OCI-LY1 (cell line): ENCODE results near the gene MS4A14.

Experiments
- H2AFZ ChIP-seq: fragments of 200-600 bp; sonication (generic), shearing (Covaris generic); 2 replicates; pipeline ENCODE4 v1.6.0; 2014; ENCODE audit warnings: antibody characterized with exemption, mild to moderate bottlenecking, low read length
- H3F3A ChIP-seq: fragments of 200-600 bp; sonication (generic), shearing (Covaris generic); 2 replicates; pipeline ENCODE4 v1.6.0; 2014; ENCODE audit warnings: mild to moderate bottlenecking, antibody characterized with exemption, low read length, moderate library complexity; ENCODE audit not compliant: insufficient read depth
- H3K27ac ChIP-seq: fragments of 200-600 bp; sonication (generic); 2 replicates; pipeline ENCODE4 v1.5.1; 2014; ENCODE audit warnings: low read length, mixed run types, mild to moderate bottlenecking, low read depth; ENCODE audit not compliant: poor library complexity, severe bottlenecking
- H3K27me3 ChIP-seq: fragments of 200-600 bp; sonication (generic); 2 replicates; pipeline ENCODE4 v1.6.0; 2014; ENCODE audit warnings: antibody characterized with exemption, mild to moderate bottlenecking, low read length, moderate library complexity; ENCODE audit not compliant: insufficient read depth
- H3K36me3 ChIP-seq: fragments of 200-600 bp; sonication (generic); 2 replicates; pipeline ENCODE4 v1.6.1; 2014; ENCODE audit warnings: mild to moderate bottlenecking, antibody characterized with exemption, low read length, moderate library complexity, mixed read lengths; ENCODE audit not compliant: insufficient read depth
- H3K4me1 ChIP-seq: fragments of 200-600 bp; sonication (generic); 2 replicates; pipeline ENCODE4 v1.5.1; 2014; ENCODE audit warnings: mild to moderate bottlenecking, low read length, moderate library complexity; ENCODE audit not compliant: insufficient read depth, severe bottlenecking
- H3K4me2 ChIP-seq: fragments of 200-600 bp; sonication (generic), shearing (Covaris generic); 2 replicates; pipeline ENCODE4 v1.6.1; 2014; ENCODE audit warnings: low read length
- H3K4me3 ChIP-seq: fragments of 200-600 bp; sonication (generic); 2 replicates; pipeline ENCODE4 v1.5.1; 2014; ENCODE audit warnings: low read length, low read depth, mild to moderate bottlenecking, mixed read lengths; ENCODE audit not compliant: poor library complexity, severe bottlenecking
- H3K79me2 ChIP-seq: fragments of 200-600 bp; shearing (Covaris generic); 2 replicates; pipeline ENCODE4 v1.6.1; 2016; ENCODE audit warnings: mixed run types, low read length, mixed read lengths; ENCODE audit not compliant: insufficient read depth
- H3K9ac ChIP-seq: fragments of 200-600 bp; sonication (generic), shearing (Covaris generic); 2 replicates; pipeline ENCODE4 v1.6.1; 2014; ENCODE audit warnings: mild to moderate bottlenecking, low read length, mixed read lengths
- H3K9me2 ChIP-seq: fragments of 200-600 bp; sonication (generic), shearing (Covaris generic); 2 replicates; pipeline ENCODE4 v1.6.1; 2014; ENCODE audit warnings: low read depth, mild to moderate bottlenecking, low read length, mixed read lengths
- H3K9me3 ChIP-seq: fragments of 200-600 bp; shearing (Covaris generic); 2 replicates; pipeline ENCODE4 v1.6.1; 2014; ENCODE audit warnings: low read length, mixed read lengths
- H4K20me1 ChIP-seq: fragments of 200-600 bp; sonication (generic), shearing (Covaris generic); 2 replicates; pipeline ENCODE4 v1.6.0; 2016; ENCODE audit warnings: mild to moderate bottlenecking, low read length; ENCODE audit not compliant: insufficient read depth
- EZH2 ChIP-seq: fragments of 200-600 bp; sonication (generic), shearing (Covaris generic); IDR thresholded peaks from 2 replicates; pipeline ENCODE4 v1.8.0; 2017; ENCODE audit warnings: borderline replicate concordance, mixed run types, mild to moderate bottlenecking, antibody characterized with exemption, low read length, moderate library complexity, mixed read lengths
- TF ChIP-seq, protein P1 (sequence below): fragments of 200-600 bp; sonication (generic), shearing (Covaris generic); IDR thresholded peaks from 2 replicates; pipeline ENCODE4 v1.5.1; 2017; ENCODE audit warnings: mild to moderate bottlenecking, antibody characterized with exemption, low read length, moderate library complexity, mixed read lengths

The MS4A14 gene

DNA sequence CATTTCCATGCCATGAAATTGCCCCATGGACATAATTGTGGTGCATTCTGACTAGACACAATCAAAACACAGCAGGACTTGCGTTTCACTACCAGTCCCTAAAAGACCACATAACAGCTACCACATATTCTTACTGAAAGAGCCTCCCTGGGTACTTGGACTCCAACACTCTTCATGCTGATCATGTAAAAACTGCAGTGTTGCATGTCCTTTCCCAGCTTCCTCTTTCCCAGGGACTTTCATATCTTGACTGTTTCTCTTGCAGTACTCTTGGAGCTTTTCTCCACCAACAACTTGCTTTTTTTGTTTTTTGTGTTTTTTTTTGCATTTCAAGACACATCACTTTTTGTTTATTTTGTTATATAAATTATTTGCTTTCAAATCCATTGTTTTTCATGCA lies 46.3 kb upstream of the MS4A14 start:
- H3K9me3 ChIP-seq: peaks cover 4% of the 10 kb centered on the region

DNA sequence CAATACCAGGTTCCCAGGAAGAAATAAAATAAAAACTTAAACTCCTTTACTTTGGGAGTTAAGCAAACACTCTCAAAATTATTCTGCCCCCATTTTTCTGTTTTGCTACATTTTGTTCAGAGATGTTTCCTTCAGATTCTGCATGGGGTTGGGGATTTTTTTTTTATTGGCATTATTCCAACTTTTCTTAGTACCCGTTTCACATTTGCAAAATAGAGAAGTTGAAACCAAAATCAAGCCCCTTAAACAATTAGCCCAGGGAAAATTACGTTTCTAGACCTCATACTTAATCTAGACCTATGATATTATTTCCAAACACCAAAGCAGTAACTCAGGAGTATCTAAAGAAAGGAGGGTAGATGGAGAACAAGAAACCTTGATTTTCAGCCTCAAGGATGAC lies 38.5 kb upstream of the MS4A14 start:
- Histone ChIP-seq H3K27ac (no peak overlapping the region), H3K9ac (no peak overlapping the region), H3K4me3 (no peak overlapping the region), H3K36me3 (no peaks in the 10 kb centered on the region; the same call in 1 of the 2 replicates), H2AFZ (no peak overlapping the region), H3K4me2 (no peak overlapping the region), H4K20me1 (no peaks in the 10 kb centered on the region), H3F3A (no peaks in the 10 kb centered on the region), H3K27me3 (no peaks in the 10 kb centered on the region), H3K79me2 (no peaks in the 10 kb centered on the region), H3K9me3 (peaks cover 31% of the 10 kb centered on the region), H3K4me1 (peaks cover 16% of the 10 kb centered on the region), H3K9me2 (no peaks in the 10 kb centered on the region)
- no peak for TF ChIP-seq EZH2
- TF ChIP-seq, protein P1, sequence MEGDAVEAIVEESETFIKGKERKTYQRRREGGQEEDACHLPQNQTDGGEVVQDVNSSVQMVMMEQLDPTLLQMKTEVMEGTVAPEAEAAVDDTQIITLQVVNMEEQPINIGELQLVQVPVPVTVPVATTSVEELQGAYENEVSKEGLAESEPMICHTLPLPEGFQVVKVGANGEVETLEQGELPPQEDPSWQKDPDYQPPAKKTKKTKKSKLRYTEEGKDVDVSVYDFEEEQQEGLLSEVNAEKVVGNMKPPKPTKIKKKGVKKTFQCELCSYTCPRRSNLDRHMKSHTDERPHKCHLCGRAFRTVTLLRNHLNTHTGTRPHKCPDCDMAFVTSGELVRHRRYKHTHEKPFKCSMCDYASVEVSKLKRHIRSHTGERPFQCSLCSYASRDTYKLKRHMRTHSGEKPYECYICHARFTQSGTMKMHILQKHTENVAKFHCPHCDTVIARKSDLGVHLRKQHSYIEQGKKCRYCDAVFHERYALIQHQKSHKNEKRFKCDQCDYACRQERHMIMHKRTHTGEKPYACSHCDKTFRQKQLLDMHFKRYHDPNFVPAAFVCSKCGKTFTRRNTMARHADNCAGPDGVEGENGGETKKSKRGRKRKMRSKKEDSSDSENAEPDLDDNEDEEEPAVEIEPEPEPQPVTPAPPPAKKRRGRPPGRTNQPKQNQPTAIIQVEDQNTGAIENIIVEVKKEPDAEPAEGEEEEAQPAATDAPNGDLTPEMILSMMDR: no peak

More for the DNA sequence above, 46.3 kb upstream of the MS4A14 start:
- no peaks in the 10 kb centered on the region for H3F3A ChIP-seq
- no peak overlapping the region for H3K27ac ChIP-seq
- no peak overlapping the region for H3K4me2 ChIP-seq
- no peak overlapping the region for H3K9ac ChIP-seq
- no peaks in the 10 kb centered on the region for H3K9me2 ChIP-seq
- H3K4me3 ChIP-seq: no peak overlapping the region
- H3K27me3 ChIP-seq: 0 out of 2 replicates have a peak, but pooled peaks cover 7% of the 10 kb centered on the region
- no peak for TF ChIP-seq EZH2
- TF ChIP-seq, protein P1: no peak
- H4K20me1 ChIP-seq: no peaks in the 10 kb centered on the region
- H3K36me3 ChIP-seq: no peaks in the 10 kb centered on the region; the same call in 1 of the 2 replicates
- no peak overlapping the region for H2AFZ ChIP-seq
- H3K79me2 ChIP-seq: no peaks in the 10 kb centered on the region
- no peaks in the 10 kb centered on the region for H3K4me1 ChIP-seq

DNA sequence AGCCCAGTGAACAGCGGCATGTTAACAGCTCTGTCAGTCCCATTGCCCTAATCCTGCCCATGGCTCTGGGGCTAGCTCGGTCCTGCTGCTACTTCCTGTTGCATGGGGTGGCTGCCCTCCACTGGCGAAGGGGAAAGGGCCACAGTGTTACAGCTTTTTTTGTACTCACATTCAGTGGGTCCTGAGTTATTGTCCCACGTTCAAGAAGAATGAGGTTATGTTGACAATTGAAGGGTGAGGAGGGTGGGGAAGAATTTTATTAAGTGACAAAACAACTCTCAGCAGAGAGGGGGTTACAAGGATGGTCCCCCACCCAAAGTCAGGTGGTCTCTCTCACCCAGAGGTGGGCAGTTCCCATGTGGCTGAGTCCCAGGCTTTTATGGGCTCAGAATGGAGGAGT lies 35.6 kb upstream of the MS4A14 start:
- H3K9ac ChIP-seq: no peak overlapping the region
- no peaks in the 10 kb centered on the region for H3K9me2 ChIP-seq
- peaks cover 23% of the 10 kb centered on the region for H3K9me3 ChIP-seq
- TF ChIP-seq, protein P1: no peak
- no peak for TF ChIP-seq EZH2
- H4K20me1 ChIP-seq: no peaks in the 10 kb centered on the region
- peaks cover 29% of the 10 kb centered on the region for H3K4me1 ChIP-seq
- H3F3A ChIP-seq: no peaks in the 10 kb centered on the region
- H3K79me2 ChIP-seq: no peaks in the 10 kb centered on the region
- no peak overlapping the region for H3K4me2 ChIP-seq
- H3K27me3 ChIP-seq: no peaks in the 10 kb centered on the region
- H2AFZ ChIP-seq: no peak overlapping the region
- no peak overlapping the region for H3K4me3 ChIP-seq
- no peaks in the 10 kb centered on the region; the same call in 1 of the 2 replicates for H3K36me3 ChIP-seq
- H3K27ac ChIP-seq: no peak overlapping the region
